GM21825 (cell line): ENCODE data around the gene CCL16.
"Not testable (repeated sequence)": the region's sequence is repeated elsewhere in the genome, so short reads cannot be mapped to it uniquely, and the experiment has no call there.

ENCODE experiments used
- ATAC-seq: cut with Tn5 transposase; IDR thresholded peaks from one replicate; pipeline ENCODE4 v1.9.1; 2021; ENCODE audit warnings: mild to moderate bottlenecking, moderate library complexity; ENCODE audit not compliant: unreplicated experiment

The CCL16 gene

GRCh38 chr17:35942588-35943186, 38.6 kb downstream of the CCL16 start:
- ATAC-seq: no peak

DNA sequence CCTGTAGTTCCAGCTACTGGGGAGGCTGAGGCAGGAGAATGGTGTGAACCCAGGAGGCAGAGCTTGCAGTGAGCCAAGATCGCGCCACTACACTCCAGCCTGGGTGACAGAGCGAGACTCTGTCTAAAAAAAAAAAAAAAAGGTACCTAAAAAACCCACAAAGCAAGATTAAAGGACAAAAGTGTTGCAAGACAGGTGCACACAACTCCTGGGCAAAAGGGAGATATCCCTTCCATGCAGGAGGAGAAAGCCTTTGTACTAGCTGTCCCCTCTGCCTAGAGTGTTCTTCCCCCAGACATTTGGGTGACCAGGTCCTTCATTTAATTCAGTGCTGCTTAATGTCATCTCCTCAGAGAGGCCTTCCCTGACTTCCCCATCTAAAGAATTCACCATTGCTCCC, 42.8 kb downstream of the CCL16 start:
- ATAC-seq: not testable (repeated sequence)

DNA sequence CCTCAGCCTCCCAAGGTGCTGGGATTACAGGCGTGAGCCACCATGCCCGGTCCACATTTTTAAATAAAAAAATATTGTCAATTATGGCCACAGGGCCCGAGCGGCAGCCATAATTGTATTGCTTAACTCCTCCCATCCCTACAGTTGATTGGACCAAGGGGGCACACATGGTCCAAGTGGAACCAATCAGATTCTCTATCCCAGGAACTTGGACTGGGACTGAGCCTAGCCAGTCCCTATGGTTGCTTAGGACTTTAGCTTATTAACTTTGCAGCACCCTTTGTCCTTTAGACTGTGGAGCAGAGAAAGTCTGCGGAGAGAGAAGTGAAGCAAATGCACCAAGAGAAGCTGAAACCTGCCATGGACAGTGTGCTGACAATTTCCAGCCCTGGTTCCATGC, 45.2 kb downstream of the CCL16 start:
- no peak for ATAC-seq

DNA sequence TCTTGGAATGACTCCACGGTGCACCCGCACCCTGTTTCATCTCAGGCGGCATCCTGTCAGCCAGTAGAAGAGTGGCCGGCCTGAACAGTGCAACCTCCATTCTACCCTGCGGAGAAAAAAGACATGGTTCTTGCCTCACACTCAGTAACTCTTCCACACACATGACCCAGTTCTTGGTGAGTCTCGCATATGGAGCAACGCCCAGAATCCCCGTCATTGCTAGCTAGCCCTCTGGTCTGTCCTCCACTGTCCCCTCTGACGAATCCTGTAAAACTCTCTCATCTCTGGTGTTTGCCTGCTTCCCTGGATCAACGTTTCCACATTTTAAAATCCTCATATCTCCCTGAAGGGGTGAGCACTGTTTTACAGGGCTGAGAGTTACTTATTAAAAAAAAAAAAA, 46.5 kb downstream of the CCL16 start:
- ATAC-seq: no peak

GRCh38 chr17:35932586-35932985, 48.7 kb downstream of the CCL16 start:
- ATAC-seq: no peak

DNA sequence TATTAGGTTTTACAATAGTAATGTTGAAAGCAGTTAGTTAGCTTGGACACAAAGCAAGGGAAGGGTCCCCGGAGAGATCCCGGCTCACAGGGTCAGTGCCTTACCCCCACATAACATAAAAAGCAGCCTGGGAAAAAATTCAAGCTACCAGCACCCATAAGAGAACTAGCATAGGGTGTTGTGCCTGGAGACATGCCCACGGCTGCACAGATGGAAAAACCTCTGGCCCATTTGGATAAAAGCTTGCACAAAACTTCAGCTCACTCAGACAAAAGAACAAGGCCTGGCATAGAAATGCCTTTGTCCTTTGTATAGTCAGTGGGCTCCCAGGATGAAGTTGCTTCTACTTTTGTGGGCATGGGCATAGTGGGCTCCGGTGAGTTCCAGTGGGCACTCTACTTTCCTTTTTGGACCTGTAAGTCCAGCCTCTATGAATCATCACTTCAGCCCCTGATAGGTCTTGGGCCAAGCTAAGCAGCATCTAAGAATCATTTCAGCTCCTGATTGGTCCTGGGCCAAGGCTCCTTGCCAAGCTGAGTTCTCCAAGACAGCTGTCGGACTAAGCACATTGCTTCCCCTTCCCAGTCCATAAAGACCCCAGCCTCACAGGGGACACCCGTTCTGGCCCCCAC, 49.4 kb downstream of the CCL16 start:
- ATAC-seq: no peak

DNA sequence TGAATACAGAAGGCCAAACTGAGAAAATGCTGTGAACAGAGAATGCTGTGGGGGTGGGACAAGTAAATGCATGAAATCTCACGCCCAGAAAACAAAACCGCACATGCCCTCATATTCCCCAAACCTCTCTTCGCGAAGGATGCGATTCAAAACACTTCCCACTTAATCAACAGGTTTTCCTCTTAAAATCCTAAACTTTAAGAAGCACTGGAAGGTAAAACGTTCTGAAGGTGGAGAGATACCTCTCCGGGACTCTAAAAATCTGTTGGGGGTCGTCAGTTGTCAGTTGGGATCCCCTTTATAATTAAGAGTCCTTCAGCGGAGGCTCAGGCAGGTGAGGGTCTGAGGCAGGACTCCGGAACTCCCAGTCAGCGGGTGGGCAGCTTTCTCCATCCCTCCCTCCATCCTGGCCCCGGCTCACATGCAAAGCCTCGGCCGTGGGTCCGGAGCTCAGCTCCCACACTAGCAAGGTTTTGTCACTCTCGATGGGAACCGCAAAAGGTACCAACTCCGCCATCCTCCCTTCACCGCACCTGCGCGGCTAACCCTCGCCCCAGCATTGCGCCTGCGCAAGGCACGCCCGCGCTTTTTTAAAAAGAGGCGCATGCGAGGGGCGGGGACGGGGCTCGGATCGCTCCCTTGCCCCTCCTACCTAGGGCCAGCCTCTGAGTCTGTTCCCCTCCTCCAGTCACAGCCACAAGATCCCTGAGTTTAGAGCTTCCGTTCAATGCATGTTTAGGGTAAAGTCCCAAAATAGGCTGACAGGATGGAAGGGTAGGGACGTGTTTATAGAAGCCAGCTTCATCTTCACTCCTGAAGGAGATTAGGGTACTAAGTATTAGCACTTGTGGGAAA, 50.9 kb downstream of the CCL16 start, which contains the start of gene RDM1:
Gene RDM1 (minus strand): TSS at position 563 of the 855 bp plus-strand sequence. CDS start 46 bp downstream, at position 517.
- peak; percentile 80 for ATAC-seq

- no peak for ATAC-seq
Observed at GRCh38 chr17:35927714-35928113, 53.6 kb downstream of the CCL16 start.
